Measurements from ENCODE around the gene PRKN.

DNA sequence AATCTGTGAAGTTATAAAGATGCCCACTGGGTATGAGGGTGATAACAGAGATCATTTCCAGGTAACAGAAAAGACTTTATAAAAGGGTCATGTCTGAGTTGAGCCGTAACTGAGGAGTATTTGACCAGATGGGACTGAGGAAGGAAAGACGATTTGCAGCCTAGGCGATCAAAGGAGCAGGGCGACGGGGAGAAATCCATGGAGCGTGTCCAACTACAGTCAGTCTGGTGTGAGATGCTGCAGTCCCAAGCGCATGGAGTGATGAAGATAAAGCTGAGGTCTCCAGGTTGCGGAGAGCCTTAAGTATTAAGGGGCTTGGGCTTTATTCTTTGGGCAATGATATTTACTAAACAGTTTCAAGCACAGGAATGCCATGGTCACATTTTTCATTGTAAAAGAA is 166.7 kb downstream of the PRKN start:
- TF ChIP-seq BCL11A (tag by site-specific recombination; IDR thresholded peaks at IDR 0.05; ENCODE audit: low read depth) (no peak), SETDB1 (IDR thresholded peaks at IDR 0.05; ENCODE audit: insufficient read length, low read length) (no peak), ZNF843 (tag by site-specific recombination; IDR thresholded peaks at IDR 0.05) (no peak), ZNF140 (tag by site-specific recombination; IDR thresholded peaks at IDR 0.05) (no peak)
- TF ChIP-seq, protein P1, sequence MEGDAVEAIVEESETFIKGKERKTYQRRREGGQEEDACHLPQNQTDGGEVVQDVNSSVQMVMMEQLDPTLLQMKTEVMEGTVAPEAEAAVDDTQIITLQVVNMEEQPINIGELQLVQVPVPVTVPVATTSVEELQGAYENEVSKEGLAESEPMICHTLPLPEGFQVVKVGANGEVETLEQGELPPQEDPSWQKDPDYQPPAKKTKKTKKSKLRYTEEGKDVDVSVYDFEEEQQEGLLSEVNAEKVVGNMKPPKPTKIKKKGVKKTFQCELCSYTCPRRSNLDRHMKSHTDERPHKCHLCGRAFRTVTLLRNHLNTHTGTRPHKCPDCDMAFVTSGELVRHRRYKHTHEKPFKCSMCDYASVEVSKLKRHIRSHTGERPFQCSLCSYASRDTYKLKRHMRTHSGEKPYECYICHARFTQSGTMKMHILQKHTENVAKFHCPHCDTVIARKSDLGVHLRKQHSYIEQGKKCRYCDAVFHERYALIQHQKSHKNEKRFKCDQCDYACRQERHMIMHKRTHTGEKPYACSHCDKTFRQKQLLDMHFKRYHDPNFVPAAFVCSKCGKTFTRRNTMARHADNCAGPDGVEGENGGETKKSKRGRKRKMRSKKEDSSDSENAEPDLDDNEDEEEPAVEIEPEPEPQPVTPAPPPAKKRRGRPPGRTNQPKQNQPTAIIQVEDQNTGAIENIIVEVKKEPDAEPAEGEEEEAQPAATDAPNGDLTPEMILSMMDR (tag by site-specific recombination; IDR thresholded peaks at IDR 0.05) = no peak
